WTC11 (cell line): ENCODE measurements around the gene TMEM178A. TPM values are rescaled to one million over a fixed set of nuclear protein-coding genes. Genes with fewer than 3 reads are reported as not detected.

Source experiments
- ATAC-seq: fragments of 200-7000 bp; cut with Tn5 transposase; 2 replicates; pipeline ENCODE4 v1.10.0; 2021; ENCODE audit warnings: mild to moderate bottlenecking, moderate library complexity
- CTCF ChIA-PET: fragments of 300-600 bp; sonication (Branson Sonifier 250); formaldehyde crosslinking; loops from one replicate; lab custom pipeline; 2021; ENCODE audit warnings: antibody characterized with exemption; lab: Charles Lee
- POLR2A ChIA-PET: fragments of 350-600 bp; sonication (Branson Sonifier 250); formaldehyde crosslinking; loops from one replicate; lab custom pipeline; 2021; ENCODE audit warnings: antibody characterized with exemption; lab: Charles Lee
- DNase-seq: peaks from one replicate; pipeline ENCODE4 v3.0.0; 2021; ENCODE audit warnings: low spot score
- H3K27ac Mint-ChIP-seq: 2 replicates; pipeline ENCODE4 v1.8.0; 2021; ENCODE audit warnings: mixed read lengths
- H3K27me3 Mint-ChIP-seq: 2 replicates; pipeline ENCODE4 v1.8.0; 2021; ENCODE audit warnings: low read depth, mild to moderate bottlenecking, moderate library complexity, mixed read lengths
- H3K36me3 Mint-ChIP-seq: 2 replicates; pipeline ENCODE4 v1.8.0; 2021; ENCODE audit warnings: mixed read lengths
- H3K4me1 Mint-ChIP-seq: 2 replicates; pipeline ENCODE4 v1.8.0; 2022; ENCODE audit warnings: mixed read lengths
- H3K4me3 Mint-ChIP-seq: 2 replicates; pipeline ENCODE4 v1.8.0; 2021; ENCODE audit warnings: mild to moderate bottlenecking, moderate library complexity, mixed read lengths
- H3K9me3 Mint-ChIP-seq: 2 replicates; pipeline ENCODE4 v1.8.0; 2021; ENCODE audit warnings: mixed read lengths
- GTF2I ChIP-seq: fragments of 250-450 bp; sonication (Bioruptor Pico); conservative IDR thresholded peaks from 2 replicates; pipeline ENCODE4 v1.4.0; 2021; ENCODE audit warnings: mild to moderate bottlenecking
- HMGA2 ChIP-seq: fragments of 250-450 bp; sonication (Bioruptor Pico); IDR thresholded peaks from 2 replicates; pipeline ENCODE4 v1.4.0; 2021; ENCODE audit warnings: mild to moderate bottlenecking, moderate library complexity
- JUN ChIP-seq: sonication (generic); formaldehyde crosslinking; IDR thresholded peaks from 2 replicates; pipeline ENCODE4 v1.8.0; 2023; ENCODE audit warnings: mild to moderate bottlenecking, missing genetic modification reagents
- MXD4 ChIP-seq: fragments of 250-450 bp; sonication (Bioruptor Pico); IDR thresholded peaks from 2 replicates; pipeline ENCODE4 v1.8.0; 2021; ENCODE audit warnings: mild to moderate bottlenecking, moderate library complexity, borderline replicate concordance
- MYBL2 ChIP-seq: sonication (generic); formaldehyde crosslinking; IDR thresholded peaks from 2 replicates; pipeline ENCODE4 v1.8.1; 2023; ENCODE audit warnings: mild to moderate bottlenecking, moderate library complexity, missing genetic modification reagents
- NR1H2 ChIP-seq: sonication (generic); formaldehyde crosslinking; IDR thresholded peaks from 2 replicates; pipeline ENCODE4 v1.9.0; 2021; ENCODE audit warnings: mild to moderate bottlenecking, moderate library complexity, missing genetic modification reagents
- NR3C1 ChIP-seq: sonication (generic); formaldehyde crosslinking; conservative IDR thresholded peaks from 2 replicates; pipeline ENCODE4 v1.8.1; 2023; ENCODE audit warnings: low read depth, mild to moderate bottlenecking, missing genetic modification reagents
- SOX15 ChIP-seq: fragments of 250-450 bp; sonication (Bioruptor Pico); IDR thresholded peaks from 2 replicates; pipeline ENCODE4 v1.9.0; 2021; ENCODE audit warnings: mild to moderate bottlenecking
- SP1 ChIP-seq: sonication (generic); formaldehyde crosslinking; conservative IDR thresholded peaks from 2 replicates; pipeline ENCODE4 v1.8.1; 2022; ENCODE audit warnings: missing genetic modification reagents
- TCF7 ChIP-seq: sonication (generic); formaldehyde crosslinking; IDR thresholded peaks from 2 replicates; pipeline ENCODE4 v1.8.0; 2022; ENCODE audit warnings: mild to moderate bottlenecking, low read depth, missing genetic modification reagents, moderate library complexity
- ZNF138 ChIP-seq: sonication (generic); formaldehyde crosslinking; conservative IDR thresholded peaks from 2 replicates; pipeline ENCODE4 v1.8.1; 2022; ENCODE audit warnings: mild to moderate bottlenecking, moderate library complexity, missing genetic modification reagents
- ZNF232 ChIP-seq: sonication (generic); formaldehyde crosslinking; IDR thresholded peaks from 2 replicates; pipeline ENCODE4 v1.8.0; 2022; ENCODE audit warnings: mild to moderate bottlenecking, missing genetic modification reagents
- ZNF416 ChIP-seq: fragments of 250-450 bp; sonication (Bioruptor Pico); IDR thresholded peaks from 2 replicates; pipeline ENCODE4 v1.9.0; 2021; ENCODE audit warnings: mild to moderate bottlenecking, inconsistent platforms
- total RNA-seq: library from RNA; stranded (reverse); gene quantifications from 3 replicates; pipeline ENCODE4 v1.2.3, GENCODE V29; 2021
- TF ChIP-seq, protein P1 (sequence below): sonication (generic); formaldehyde crosslinking; IDR thresholded peaks from 2 replicates; pipeline ENCODE4 v1.8.1; 2023; ENCODE audit warnings: mild to moderate bottlenecking, missing genetic modification reagents
- TF ChIP-seq, protein P2 (sequence below): sonication (generic); formaldehyde crosslinking; IDR thresholded peaks from 2 replicates; pipeline ENCODE4 v1.8.1; 2022; ENCODE audit warnings: mild to moderate bottlenecking, moderate library complexity, missing genetic modification reagents
- TF ChIP-seq, protein P3 (sequence below): fragments of 250-450 bp; sonication (Bioruptor Pico); IDR thresholded peaks from 2 replicates; pipeline ENCODE4 v1.9.0; 2021; ENCODE audit warnings: mild to moderate bottlenecking
- TF ChIP-seq, protein P4 (sequence below): sonication (generic); formaldehyde crosslinking; IDR thresholded peaks from 2 replicates; pipeline ENCODE4 v1.8.1; 2023; ENCODE audit warnings: mild to moderate bottlenecking, missing genetic modification reagents, borderline replicate concordance
- TF ChIP-seq, protein P5 (sequence below): fragments of 250-450 bp; sonication (Bioruptor Pico); IDR thresholded peaks from 2 replicates; pipeline ENCODE4 v1.9.0; 2021; ENCODE audit warnings: moderate library complexity, mild to moderate bottlenecking, inconsistent platforms, borderline replicate concordance

Gene TMEM178A
- total RNA-seq, 1 experiment from 2014 or later: 14.5 TPM

DNA sequence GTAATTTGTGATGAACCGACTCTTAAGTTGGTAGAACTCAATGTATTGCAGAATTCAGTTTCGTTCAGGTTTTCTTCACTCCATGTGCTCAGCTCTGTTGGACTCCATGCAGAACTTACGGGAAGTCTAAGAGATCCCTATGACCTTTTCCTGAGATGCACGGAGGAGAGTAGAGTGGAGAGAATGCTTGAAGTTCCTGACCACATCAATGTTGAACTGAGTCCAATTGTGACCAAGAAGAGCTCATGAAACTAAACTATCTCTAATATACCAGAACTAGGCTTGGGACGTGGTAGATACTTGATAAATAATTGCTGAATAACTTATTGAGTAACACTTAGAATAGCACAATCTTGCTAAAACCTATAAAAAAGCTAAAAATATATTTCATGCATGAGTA is 47.2 kb downstream of the TMEM178A start:
- H3K36me3 Mint-ChIP-seq: peaks cover 2% of the 10 kb centered on the region; the same call in 1 of the 2 replicates
- peaks cover 2% of the 10 kb centered on the region for H3K9me3 Mint-ChIP-seq
- no peak overlapping the region for H3K4me3 Mint-ChIP-seq
- DNase-seq: no peak
- ATAC-seq: no peak
- TF ChIP-seq GTF2I (CRISPR knock-in tag): no peak
- no peak for TF ChIP-seq SOX15 (CRISPR knock-in tag)
- no peak for TF ChIP-seq TCF7 (CRISPR knock-in tag)
- no peak for TF ChIP-seq HMGA2 (CRISPR knock-in tag)
- TF ChIP-seq, protein P1, sequence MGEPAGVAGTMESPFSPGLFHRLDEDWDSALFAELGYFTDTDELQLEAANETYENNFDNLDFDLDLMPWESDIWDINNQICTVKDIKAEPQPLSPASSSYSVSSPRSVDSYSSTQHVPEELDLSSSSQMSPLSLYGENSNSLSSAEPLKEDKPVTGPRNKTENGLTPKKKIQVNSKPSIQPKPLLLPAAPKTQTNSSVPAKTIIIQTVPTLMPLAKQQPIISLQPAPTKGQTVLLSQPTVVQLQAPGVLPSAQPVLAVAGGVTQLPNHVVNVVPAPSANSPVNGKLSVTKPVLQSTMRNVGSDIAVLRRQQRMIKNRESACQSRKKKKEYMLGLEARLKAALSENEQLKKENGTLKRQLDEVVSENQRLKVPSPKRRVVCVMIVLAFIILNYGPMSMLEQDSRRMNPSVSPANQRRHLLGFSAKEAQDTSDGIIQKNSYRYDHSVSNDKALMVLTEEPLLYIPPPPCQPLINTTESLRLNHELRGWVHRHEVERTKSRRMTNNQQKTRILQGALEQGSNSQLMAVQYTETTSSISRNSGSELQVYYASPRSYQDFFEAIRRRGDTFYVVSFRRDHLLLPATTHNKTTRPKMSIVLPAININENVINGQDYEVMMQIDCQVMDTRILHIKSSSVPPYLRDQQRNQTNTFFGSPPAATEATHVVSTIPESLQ (CRISPR knock-in tag): no peak
- no peak for TF ChIP-seq MYBL2 (CRISPR knock-in tag)
- no peaks in the 10 kb centered on the region for H3K27me3 Mint-ChIP-seq
- no peak overlapping the region for H3K27ac Mint-ChIP-seq
- ChIA-PET CTCF (no interaction called here), POLR2A (interaction anchor here (0.6 kb wide), 1 partner anchor 600 kb away, joined by 3 read pairs; no protein-coding TSS in a partner anchor)
- peaks cover 14% of the 10 kb centered on the region for H3K4me1 Mint-ChIP-seq

DNA sequence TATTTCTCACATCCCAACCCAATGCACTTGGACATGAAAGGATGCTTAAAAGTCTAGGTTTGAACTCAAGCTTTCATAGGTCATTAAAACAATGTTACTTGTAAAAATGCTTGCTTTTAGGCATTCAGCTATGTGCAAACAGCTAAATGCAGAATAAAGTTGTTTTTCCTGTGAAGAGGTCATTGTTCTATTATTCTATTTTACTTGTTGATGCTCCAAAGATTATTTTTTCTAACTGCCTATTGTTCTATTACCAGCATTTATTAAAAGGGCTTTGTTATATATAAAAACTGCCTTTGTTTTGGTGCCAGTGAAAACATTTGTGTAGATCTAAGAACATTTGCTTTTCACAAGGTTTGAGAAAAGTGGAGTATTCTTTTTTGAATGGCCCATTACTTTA is 49.4 kb downstream of the TMEM178A start:
- Mint-ChIP-seq H3K27me3 (no peaks in the 10 kb centered on the region), H3K36me3 (no peaks in the 10 kb centered on the region; the same call in 1 of the 2 replicates), H3K4me3 (no peak overlapping the region), H3K9me3 (no peaks in the 10 kb centered on the region), H3K27ac (no peak overlapping the region), H3K4me1 (peaks cover 14% of the 10 kb centered on the region)
- DNase-seq: no peak
- no peak for ATAC-seq
- no peak for TF ChIP-seq SP1 (CRISPR knock-in tag)
- TF ChIP-seq NR1H2 (CRISPR knock-in tag): no peak
- TF ChIP-seq ZNF138: no peak
- no peak for TF ChIP-seq MXD4
- no peak for TF ChIP-seq NR3C1 (CRISPR knock-in tag)
- TF ChIP-seq, protein P2, sequence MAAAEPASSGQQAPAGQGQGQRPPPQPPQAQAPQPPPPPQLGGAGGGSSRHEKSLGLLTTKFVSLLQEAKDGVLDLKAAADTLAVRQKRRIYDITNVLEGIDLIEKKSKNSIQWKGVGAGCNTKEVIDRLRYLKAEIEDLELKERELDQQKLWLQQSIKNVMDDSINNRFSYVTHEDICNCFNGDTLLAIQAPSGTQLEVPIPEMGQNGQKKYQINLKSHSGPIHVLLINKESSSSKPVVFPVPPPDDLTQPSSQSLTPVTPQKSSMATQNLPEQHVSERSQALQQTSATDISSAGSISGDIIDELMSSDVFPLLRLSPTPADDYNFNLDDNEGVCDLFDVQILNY: no peak
- no peak for TF ChIP-seq ZNF232 (CRISPR knock-in tag)
- TF ChIP-seq, protein P3, sequence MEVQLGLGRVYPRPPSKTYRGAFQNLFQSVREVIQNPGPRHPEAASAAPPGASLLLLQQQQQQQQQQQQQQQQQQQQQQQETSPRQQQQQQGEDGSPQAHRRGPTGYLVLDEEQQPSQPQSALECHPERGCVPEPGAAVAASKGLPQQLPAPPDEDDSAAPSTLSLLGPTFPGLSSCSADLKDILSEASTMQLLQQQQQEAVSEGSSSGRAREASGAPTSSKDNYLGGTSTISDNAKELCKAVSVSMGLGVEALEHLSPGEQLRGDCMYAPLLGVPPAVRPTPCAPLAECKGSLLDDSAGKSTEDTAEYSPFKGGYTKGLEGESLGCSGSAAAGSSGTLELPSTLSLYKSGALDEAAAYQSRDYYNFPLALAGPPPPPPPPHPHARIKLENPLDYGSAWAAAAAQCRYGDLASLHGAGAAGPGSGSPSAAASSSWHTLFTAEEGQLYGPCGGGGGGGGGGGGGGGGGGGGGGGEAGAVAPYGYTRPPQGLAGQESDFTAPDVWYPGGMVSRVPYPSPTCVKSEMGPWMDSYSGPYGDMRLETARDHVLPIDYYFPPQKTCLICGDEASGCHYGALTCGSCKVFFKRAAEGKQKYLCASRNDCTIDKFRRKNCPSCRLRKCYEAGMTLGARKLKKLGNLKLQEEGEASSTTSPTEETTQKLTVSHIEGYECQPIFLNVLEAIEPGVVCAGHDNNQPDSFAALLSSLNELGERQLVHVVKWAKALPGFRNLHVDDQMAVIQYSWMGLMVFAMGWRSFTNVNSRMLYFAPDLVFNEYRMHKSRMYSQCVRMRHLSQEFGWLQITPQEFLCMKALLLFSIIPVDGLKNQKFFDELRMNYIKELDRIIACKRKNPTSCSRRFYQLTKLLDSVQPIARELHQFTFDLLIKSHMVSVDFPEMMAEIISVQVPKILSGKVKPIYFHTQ (CRISPR knock-in tag): no peak
- TF ChIP-seq SOX15 (CRISPR knock-in tag): no peak
- POLR2A ChIA-PET: no interaction called here
- CTCF ChIA-PET: interaction anchor here (1.0 kb wide), 1 partner anchor 16 kb away, joined by 4 read pairs; no protein-coding TSS in a partner anchor

DNA sequence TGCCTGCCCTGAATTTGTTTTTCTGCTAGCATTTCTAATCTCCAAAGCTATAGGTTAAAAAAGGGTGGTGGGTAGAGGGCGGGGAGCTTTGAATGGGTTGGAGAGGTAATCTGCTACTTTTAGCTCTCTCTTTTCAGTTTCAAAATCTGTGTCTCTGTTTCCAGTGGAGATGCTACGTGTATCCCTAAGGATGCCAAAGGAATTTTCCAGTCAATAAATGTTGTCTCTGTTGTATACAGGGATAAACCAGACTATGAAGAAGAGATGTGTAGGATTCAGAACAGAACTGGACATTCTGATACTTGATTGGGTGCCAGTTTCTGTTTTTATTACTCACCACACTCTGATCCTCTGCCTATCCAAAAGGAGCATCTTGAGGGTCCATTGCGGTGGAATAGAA is 50.1 kb downstream of the TMEM178A start:
- DNase-seq (no peak), ATAC-seq (no peak)

More for the DNA sequence above, 50.1 kb downstream of the TMEM178A start:
- no peaks in the 10 kb centered on the region; the same call in 1 of the 2 replicates for H3K36me3 Mint-ChIP-seq
- no peak overlapping the region for H3K27ac Mint-ChIP-seq
- peaks cover 16% of the 10 kb centered on the region for H3K4me1 Mint-ChIP-seq
- H3K9me3 Mint-ChIP-seq: no peaks in the 10 kb centered on the region
- ChIA-PET POLR2A (no interaction called here), CTCF (interaction anchor here (1.0 kb wide), 1 partner anchor 16 kb away, joined by 4 read pairs; no protein-coding TSS in a partner anchor)
- TF ChIP-seq, protein P4, sequence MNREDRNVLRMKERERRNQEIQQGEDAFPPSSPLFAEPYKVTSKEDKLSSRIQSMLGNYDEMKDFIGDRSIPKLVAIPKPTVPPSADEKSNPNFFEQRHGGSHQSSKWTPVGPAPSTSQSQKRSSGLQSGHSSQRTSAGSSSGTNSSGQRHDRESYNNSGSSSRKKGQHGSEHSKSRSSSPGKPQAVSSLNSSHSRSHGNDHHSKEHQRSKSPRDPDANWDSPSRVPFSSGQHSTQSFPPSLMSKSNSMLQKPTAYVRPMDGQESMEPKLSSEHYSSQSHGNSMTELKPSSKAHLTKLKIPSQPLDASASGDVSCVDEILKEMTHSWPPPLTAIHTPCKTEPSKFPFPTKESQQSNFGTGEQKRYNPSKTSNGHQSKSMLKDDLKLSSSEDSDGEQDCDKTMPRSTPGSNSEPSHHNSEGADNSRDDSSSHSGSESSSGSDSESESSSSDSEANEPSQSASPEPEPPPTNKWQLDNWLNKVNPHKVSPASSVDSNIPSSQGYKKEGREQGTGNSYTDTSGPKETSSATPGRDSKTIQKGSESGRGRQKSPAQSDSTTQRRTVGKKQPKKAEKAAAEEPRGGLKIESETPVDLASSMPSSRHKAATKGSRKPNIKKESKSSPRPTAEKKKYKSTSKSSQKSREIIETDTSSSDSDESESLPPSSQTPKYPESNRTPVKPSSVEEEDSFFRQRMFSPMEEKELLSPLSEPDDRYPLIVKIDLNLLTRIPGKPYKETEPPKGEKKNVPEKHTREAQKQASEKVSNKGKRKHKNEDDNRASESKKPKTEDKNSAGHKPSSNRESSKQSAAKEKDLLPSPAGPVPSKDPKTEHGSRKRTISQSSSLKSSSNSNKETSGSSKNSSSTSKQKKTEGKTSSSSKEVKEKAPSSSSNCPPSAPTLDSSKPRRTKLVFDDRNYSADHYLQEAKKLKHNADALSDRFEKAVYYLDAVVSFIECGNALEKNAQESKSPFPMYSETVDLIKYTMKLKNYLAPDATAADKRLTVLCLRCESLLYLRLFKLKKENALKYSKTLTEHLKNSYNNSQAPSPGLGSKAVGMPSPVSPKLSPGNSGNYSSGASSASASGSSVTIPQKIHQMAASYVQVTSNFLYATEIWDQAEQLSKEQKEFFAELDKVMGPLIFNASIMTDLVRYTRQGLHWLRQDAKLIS: no peak
- TF ChIP-seq, protein P5, sequence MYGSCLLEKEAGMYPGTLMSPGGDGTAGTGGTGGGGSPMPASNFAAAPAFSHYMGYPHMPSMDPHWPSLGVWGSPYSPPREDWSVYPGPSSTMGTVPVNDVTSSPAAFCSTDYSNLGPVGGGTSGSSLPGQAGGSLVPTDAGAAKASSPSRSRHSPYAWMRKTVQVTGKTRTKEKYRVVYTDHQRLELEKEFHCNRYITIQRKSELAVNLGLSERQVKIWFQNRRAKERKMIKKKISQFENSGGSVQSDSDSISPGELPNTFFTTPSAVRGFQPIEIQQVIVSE (CRISPR knock-in tag): no peak
- TF ChIP-seq JUN (no peak), ZNF416 (CRISPR knock-in tag) (no peak), ZNF232 (CRISPR knock-in tag) (no peak)
- H3K4me3 Mint-ChIP-seq: no peak overlapping the region
- no peaks in the 10 kb centered on the region for H3K27me3 Mint-ChIP-seq
